Uterus (tissue), 4 donors: Measurements from ENCODE around the gene BAZ1A. TPM values are rescaled to one million over a fixed set of nuclear protein-coding genes. Genes with fewer than 3 reads are reported as not detected.

Experiments
- DNase-seq, 2 donors: peaks; one replicate each; pipeline ENCODE4 v3.0.0-alpha.2; 2019 to 2020
- H3K27ac ChIP-seq, 2 donors: fragments of 200-600 bp; sonication (generic); 1 replicate in 1 of 2; 2 replicates in 1 of 2; pipeline ENCODE4 v1.5.1; 2016 to 2018
- H3K27me3 ChIP-seq, 2 donors: fragments of 200-600 bp; sonication (generic); one replicate each; pipeline ENCODE4 v1.5.1; 2018 to 2019; ENCODE audit warnings: control low read depth in 1 of 2
- H3K36me3 ChIP-seq, 2 donors: fragments of 200-600 bp; sonication (generic); one replicate each; pipeline ENCODE4 v1.5.1; 2019; ENCODE audit warnings: control low read depth in 1 of 2
- H3K4me1 ChIP-seq, 2 donors: fragments of 200-600 bp; sonication (generic); one replicate each; pipeline ENCODE4 v1.5.1; 2018 to 2019; ENCODE audit warnings: control low read depth in 1 of 2
- H3K4me3 ChIP-seq, 2 donors: fragments of 200-600 bp; sonication (generic); 1 replicate in 1 of 2; 2 replicates in 1 of 2; pipeline ENCODE4 v1.5.1; 2018 to 2019; ENCODE audit warnings: mild to moderate bottlenecking in 1 of 2
- H3K9me3 ChIP-seq, 2 donors: fragments of 200-600 bp; sonication (generic); one replicate each; pipeline ENCODE4 v1.5.1; 2019; ENCODE audit warnings: control low read depth in 1 of 2
- POLR2A ChIP-seq, 2 donors: fragments of 450-650 bp; IDR thresholded peaks; one replicate each; pipeline ENCODE4 v1.6.1; 2016; ENCODE audit warnings: antibody characterized with exemption in 2 of 2, mild to moderate bottlenecking in 1 of 2, moderate library complexity in 1 of 2
- intact Hi-C: fragments of 100-400 bp; cut with DNase I; formaldehyde crosslinking; loops from one replicate; pipeline ENCODE4 v1.15.1; 2023; ENCODE audit warnings: low total_unique reads
- total RNA-seq, 4 donors: library from RNA; depleted of rRNA in 3 of 4; stranded (reverse); fragments of >200 nt in 3 of 4; gene quantifications; one replicate each; pipeline versions ENCODE4 v1.1.0 to v1.2.4, GENCODE V29; 2014 to 2023
- TF ChIP-seq, protein P1 (sequence below), 4 experiments: fragments of 200-600 bp in 2 of 4; fragments of 450-650 bp in 2 of 4; sonication (generic) in 2 of 4; IDR thresholded peaks; one replicate each; pipeline ENCODE4 v1.5.1; 2016 to 2019; ENCODE audit warnings: antibody characterized with exemption in 4 of 4, mild to moderate bottlenecking in 2 of 4, moderate library complexity in 1 of 4
- donor health status: DM: yes; HTN: yes; CAD: no.

BAZ1A gene
- total RNA-seq, 4 donors from 2014 or later, result 11.8 to 42.0 (median 27.3) TPM

- Histone ChIP-seq H3K4me1 (no peaks in the 10 kb centered on the region), H3K36me3 (no peaks in the 10 kb centered on the region), H3K9me3 (no peaks in the 10 kb centered on the region), H3K27ac (no peak overlapping the region), H3K4me3 (no peak overlapping the region), H3K27me3 (no peaks in the 10 kb centered on the region)
- no peak for TF ChIP-seq POLR2A (IDR thresholded peaks at IDR 0.05)
- TF ChIP-seq, protein P1, sequence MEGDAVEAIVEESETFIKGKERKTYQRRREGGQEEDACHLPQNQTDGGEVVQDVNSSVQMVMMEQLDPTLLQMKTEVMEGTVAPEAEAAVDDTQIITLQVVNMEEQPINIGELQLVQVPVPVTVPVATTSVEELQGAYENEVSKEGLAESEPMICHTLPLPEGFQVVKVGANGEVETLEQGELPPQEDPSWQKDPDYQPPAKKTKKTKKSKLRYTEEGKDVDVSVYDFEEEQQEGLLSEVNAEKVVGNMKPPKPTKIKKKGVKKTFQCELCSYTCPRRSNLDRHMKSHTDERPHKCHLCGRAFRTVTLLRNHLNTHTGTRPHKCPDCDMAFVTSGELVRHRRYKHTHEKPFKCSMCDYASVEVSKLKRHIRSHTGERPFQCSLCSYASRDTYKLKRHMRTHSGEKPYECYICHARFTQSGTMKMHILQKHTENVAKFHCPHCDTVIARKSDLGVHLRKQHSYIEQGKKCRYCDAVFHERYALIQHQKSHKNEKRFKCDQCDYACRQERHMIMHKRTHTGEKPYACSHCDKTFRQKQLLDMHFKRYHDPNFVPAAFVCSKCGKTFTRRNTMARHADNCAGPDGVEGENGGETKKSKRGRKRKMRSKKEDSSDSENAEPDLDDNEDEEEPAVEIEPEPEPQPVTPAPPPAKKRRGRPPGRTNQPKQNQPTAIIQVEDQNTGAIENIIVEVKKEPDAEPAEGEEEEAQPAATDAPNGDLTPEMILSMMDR (IDR thresholded peaks at IDR 0.05), result no peak
- no peak for DNase-seq
- intact Hi-C loops, result no loop called here
Measured at GRCh38 chr14:34888186-34888585, 13.0 kb upstream of the BAZ1A start.

GRCh38 chr14:34883954-34884353 lies 8.8 kb upstream of the BAZ1A start:
- no peaks in the 10 kb centered on the region for H3K27me3 ChIP-seq
- no peak overlapping the region for H3K4me3 ChIP-seq
- no peak for DNase-seq
- intact Hi-C loops, result no loop called here
- H3K27ac ChIP-seq, result no peak overlapping the region
- TF ChIP-seq, protein P1 (IDR thresholded peaks at IDR 0.05), result no peak
- no peak for TF ChIP-seq POLR2A (IDR thresholded peaks at IDR 0.05)
- H3K9me3 ChIP-seq, result no peaks in the 10 kb centered on the region
- H3K4me1 ChIP-seq, result no peaks in the 10 kb centered on the region
- H3K36me3 ChIP-seq, result no peaks in the 10 kb centered on the region

- no peaks in the 10 kb centered on the region for H3K36me3 ChIP-seq
- peak; percentile 30 to 37 for DNase-seq
- H3K27ac ChIP-seq, result peak overlapping the region; percentile 97 to 100
- no peaks in the 10 kb centered on the region for H3K27me3 ChIP-seq
- peak overlapping the region; percentile 83 to 92 for H3K4me3 ChIP-seq
- intact Hi-C loops, result loop anchor here (5.0 to 10.0 kb wide), 2 partner anchors 110 to 162 kb away; partner anchors contain the start of genes CFL2 and SRP54
- H3K4me1 ChIP-seq, result peaks cover 0 to 5% of the 10 kb centered on the region in 2 donors
- no peaks in the 10 kb centered on the region for H3K9me3 ChIP-seq
- no peak for TF ChIP-seq POLR2A (IDR thresholded peaks at IDR 0.05)
- TF ChIP-seq, protein P1 (IDR thresholded peaks at IDR 0.05), result no peak
Measured at GRCh38 chr14:34874386-34875030, 652 bp downstream of the BAZ1A start.

- no peaks in the 10 kb centered on the region for H3K36me3 ChIP-seq
- H3K9me3 ChIP-seq, result no peaks in the 10 kb centered on the region
- H3K4me3 ChIP-seq, result peak overlapping the region; percentile 83 to 92
- intact Hi-C loops, result loop anchor here (5.0 to 10.0 kb wide), 2 partner anchors 111 to 161 kb away; partner anchors contain the start of genes CFL2 and SRP54
- H3K4me1 ChIP-seq, result peaks cover 0 to 5% of the 10 kb centered on the region in 2 donors
- H3K27me3 ChIP-seq, result no peaks in the 10 kb centered on the region
- peak; percentile 69 to 75 for DNase-seq
- TF ChIP-seq POLR2A (IDR thresholded peaks at IDR 0.05), result peak; percentile 45 to 61
- TF ChIP-seq, protein P1 (IDR thresholded peaks at IDR 0.05), result no peak
- H3K27ac ChIP-seq, result peak overlapping the region; percentile 97 to 100
Measured at GRCh38 chr14:34873589-34874385, 1.4 kb downstream of the BAZ1A start.
